Stomach (tissue), 9 donors: ENCODE measurements around the gene HEBP1. TPM values are rescaled to one million over a fixed set of nuclear protein-coding genes. Genes with fewer than 3 reads are reported as not detected.

Experiments
- DNase-seq, 2 donors: peaks; one replicate each; pipeline versions ENCODE4 v3.0.0 to v3.0.0-alpha.2; 2013 to 2019
- H3K27ac ChIP-seq, 5 donors: fragments of 200-600 bp in 4 of 5; sonication (generic) in 4 of 5; one replicate each; pipeline ENCODE4 v1.5.1; 2013 to 2019; ENCODE audit warnings: mild to moderate bottlenecking in 1 of 5, moderate library complexity in 1 of 5
- H3K27me3 ChIP-seq, 3 donors: fragments of 200-600 bp; sonication (generic); one replicate each; pipeline ENCODE4 v1.5.1; 2017 to 2019; ENCODE audit warnings: mixed run types in 1 of 3
- H3K36me3 ChIP-seq, 4 donors: fragments of 200-600 bp; sonication (generic); 1 replicate in 3 of 4; 2 replicates in 1 of 4; pipeline ENCODE4 v1.5.1; 2016 to 2019
- H3K4me1 ChIP-seq, 4 donors: fragments of 200-600 bp; sonication (generic); one replicate each; pipeline ENCODE4 v1.5.1; 2016 to 2019
- H3K4me3 ChIP-seq, 4 donors: fragments of 200-600 bp; sonication (generic) in 3 of 4; one replicate each; pipeline ENCODE4 v1.5.1; 2016 to 2019; ENCODE audit warnings: mild to moderate bottlenecking in 1 of 4
- H3K9me3 ChIP-seq, 4 donors: fragments of 200-600 bp; sonication (generic); one replicate each; pipeline ENCODE4 v1.5.1; 2016 to 2019
- CTCF ChIP-seq, 7 experiments: fragments of 450-650 bp in 4 of 7; fragments of 200-600 bp in 3 of 7; sonication (generic) in 3 of 7; IDR thresholded peaks; one replicate each; pipeline ENCODE4 v1.5.1; 2016 to 2019; ENCODE audit warnings: antibody characterized with exemption in 7 of 7, control low read depth in 2 of 7, mild to moderate bottlenecking in 1 of 7
- EP300 ChIP-seq: sonication (generic); formaldehyde crosslinking; IDR thresholded peaks from one replicate; pipeline ENCODE4 v1.6.1; 2017; ENCODE audit warnings: antibody characterized with exemption
- POLR2A ChIP-seq, 4 donors: fragments of 450-650 bp; IDR thresholded peaks; one replicate each; pipeline ENCODE4 v1.6.1; 2016; ENCODE audit warnings: antibody characterized with exemption in 4 of 4, control low read depth in 2 of 4, mild to moderate bottlenecking in 1 of 4, moderate library complexity in 1 of 4
- POLR2AphosphoS5 ChIP-seq, 3 donors: sonication (generic); formaldehyde crosslinking; IDR thresholded peaks; one replicate each; pipeline ENCODE4 v1.6.1; 2016; ENCODE audit warnings: antibody characterized with exemption in 3 of 3
- WGBS, 5 donors: extraction: QIAGEN DNeasy Blood & Tissue Kit in 3 of 5; methylation state at CpG; one replicate each; pipeline versions ENCODE4 v1.1.5 to v1.1.7; 2013 to 2018; 5-methylcytosine and 5-hydroxymethylcytosine counted together
- intact Hi-C: fragments of 100-400 bp; cut with DNase I; formaldehyde crosslinking; loops from one replicate; pipeline ENCODE4 v1.15.1; 2023; ENCODE audit warnings: low total_unique reads
- polyA plus RNA-seq, 3 donors: library from polyadenylated mRNA; stranded (reverse); fragments of 200-250 nt; gene quantifications; one replicate each; pipeline ENCODE4 v1.2.3, GENCODE V29; 2013
- total RNA-seq, 5 donors: library from RNA; depleted of rRNA; stranded (reverse); fragments of >200 nt; gene quantifications; one replicate each; pipeline versions ENCODE4 v1.1.0 to v1.2.3, GENCODE V29; 2014 to 2016
- donor health status: healthy with polysubstance abuse.
- donor health status: Bipolar disorder and iron deficiency.
- donor health status: healthy.

HEBP1 gene
- total and polyA plus RNA-seq, 8 donors: 0.45 to 57.3 (median 28.6) TPM

- H3K4me3 ChIP-seq: no peak overlapping the region
- DNase-seq: no peak
- H3K9me3 ChIP-seq: no peaks in the 10 kb centered on the region
- no peak for TF ChIP-seq CTCF (IDR thresholded peaks at IDR 0.05)
- intact Hi-C loops: loop anchor here (10.0 kb wide), 2 partner anchors 57 to 177 kb away; no protein-coding TSS in a partner anchor
- H3K4me1 ChIP-seq: peaks cover 0 to 17% (median 0%) of the 10 kb centered on the region in 4 donors
- no peaks in the 10 kb centered on the region for H3K36me3 ChIP-seq
- H3K27ac ChIP-seq: no peak overlapping the region
- H3K27me3 ChIP-seq: no peaks in the 10 kb centered on the region
Measured at GRCh38 chr12:13027508-13027907, 27.4 kb upstream of the HEBP1 start.

- Histone ChIP-seq H3K4me3 (no peak overlapping the region), H3K4me1 (peaks cover 0 to 17% (median 0%) of the 10 kb centered on the region in 4 donors), H3K36me3 (no peaks in the 10 kb centered on the region), H3K27ac (no peak overlapping the region), H3K27me3 (no peaks in the 10 kb centered on the region), H3K9me3 (no peaks in the 10 kb centered on the region)
- DNase-seq: no peak
- intact Hi-C loops: loop anchor here (10.0 kb wide), 2 partner anchors 58 to 178 kb away; no protein-coding TSS in a partner anchor
- WGBS, 5 donors: 60 to 74% (median 69%) methylated on average over 2 of the region's 2 CpGs
- no peak for TF ChIP-seq CTCF (IDR thresholded peaks at IDR 0.05)
- TF ChIP-seq POLR2A (IDR thresholded peaks at IDR 0.05): no peak
- TF ChIP-seq EP300: no peak
- TF ChIP-seq POLR2AphosphoS5 (IDR thresholded peaks at IDR 0.05): no peak
Measured at GRCh38 chr12:13027032-13027431, 27.0 kb upstream of the HEBP1 start.

- Histone ChIP-seq H3K27me3 (no peaks in the 10 kb centered on the region), H3K36me3 (no peaks in the 10 kb centered on the region), H3K4me3 (no peak overlapping the region), H3K9me3 (no peaks in the 10 kb centered on the region), H3K4me1 (peaks cover 0 to 17% (median 0%) of the 10 kb centered on the region in 4 donors), H3K27ac (no peak overlapping the region)
- no peak for DNase-seq
- TF ChIP-seq POLR2A (IDR thresholded peaks at IDR 0.05): no peak
- intact Hi-C loops: loop anchor here (10.0 kb wide), 2 partner anchors 59 to 179 kb away; no protein-coding TSS in a partner anchor
- 18 to 48% (median 40%) methylated on average over 1 of the region's 1 CpG for WGBS, 5 donors
Measured at GRCh38 chr12:13026286-13026685, 26.2 kb upstream of the HEBP1 start.

GRCh38 chr12:13024531-13024916, 24.5 kb upstream of the HEBP1 start:
- H3K4me1 ChIP-seq: peaks cover 0 to 17% (median 0%) of the 10 kb centered on the region in 4 donors
- WGBS, 5 donors: 68 to 87% (median 70%) methylated on average over 5 of the region's 5 CpGs
- no peaks in the 10 kb centered on the region for H3K9me3 ChIP-seq
- H3K36me3 ChIP-seq: no peaks in the 10 kb centered on the region
- H3K27ac ChIP-seq: no peak overlapping the region
- TF ChIP-seq EP300: no peak
- TF ChIP-seq CTCF (IDR thresholded peaks at IDR 0.05): no peak
- no peak for TF ChIP-seq POLR2A (IDR thresholded peaks at IDR 0.05)
- no peak for TF ChIP-seq POLR2AphosphoS5 (IDR thresholded peaks at IDR 0.05)
- intact Hi-C loops: loop anchor here (10.0 kb wide), 2 partner anchors 60 to 180 kb away; no protein-coding TSS in a partner anchor
- H3K4me3 ChIP-seq: no peak overlapping the region
- H3K27me3 ChIP-seq: no peaks in the 10 kb centered on the region
- no peak for DNase-seq

GRCh38 chr12:13023811-13024530, 23.9 kb upstream of the HEBP1 start:
- DNase-seq: peak; percentile 31 to 81
- intact Hi-C loops: loop anchor here (10.0 kb wide), 2 partner anchors 61 to 181 kb away; no protein-coding TSS in a partner anchor
- no peaks in the 10 kb centered on the region for H3K9me3 ChIP-seq
- H3K27ac ChIP-seq: no peak overlapping the region
- H3K27me3 ChIP-seq: no peaks in the 10 kb centered on the region
- H3K4me1 ChIP-seq: peaks cover 0 to 17% (median 0%) of the 10 kb centered on the region in 4 donors
- WGBS, 5 donors: 68 to 95% (median 74%) methylated on average over 6 of the region's 6 CpGs
- H3K36me3 ChIP-seq: no peaks in the 10 kb centered on the region
- TF ChIP-seq CTCF (IDR thresholded peaks at IDR 0.05): peak in 1 of 7 experiments; percentile 28
- no peak for TF ChIP-seq POLR2AphosphoS5 (IDR thresholded peaks at IDR 0.05)
- H3K4me3 ChIP-seq: no peak overlapping the region
